Dedifferentiated amniotic fluid mesenchymal stem cell (primary cell): ENCODE measurements around the gene GNB1L.
"Not testable (repeated sequence)": the region's sequence is repeated elsewhere in the genome, so short reads cannot be mapped to it uniquely, and the experiment has no call there.

ENCODE experiments used
- DNase-seq: peaks from one replicate; pipeline ENCODE4 v3.0.0-alpha.2; 2016; ENCODE audit errors: extremely low spot score

Gene GNB1L

DNA sequence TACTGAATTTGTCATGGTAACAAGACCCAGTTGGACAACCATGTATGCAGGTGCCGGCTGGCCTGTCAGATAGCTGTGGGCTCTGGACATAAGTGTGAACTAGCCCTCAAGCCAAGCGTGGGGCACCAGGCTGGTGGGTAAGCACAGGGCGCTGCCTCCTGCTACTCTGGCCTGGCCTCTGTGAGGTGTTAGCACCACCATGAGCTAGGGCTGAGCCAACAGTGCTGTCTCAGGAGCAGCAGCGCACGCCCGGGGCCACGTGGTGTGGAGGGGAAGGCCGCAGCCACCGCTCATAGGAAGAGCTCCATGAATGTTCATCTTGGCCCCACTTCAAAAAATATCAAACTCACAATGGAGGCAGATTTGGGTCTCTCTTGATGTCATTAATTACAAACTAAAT lies 35.3 kb upstream of the GNB1L start:
- DNase-seq: no peak

GRCh38 chr22:19888131-19888746 lies 33.6 kb upstream of the GNB1L start:
- no peak for DNase-seq

DNA sequence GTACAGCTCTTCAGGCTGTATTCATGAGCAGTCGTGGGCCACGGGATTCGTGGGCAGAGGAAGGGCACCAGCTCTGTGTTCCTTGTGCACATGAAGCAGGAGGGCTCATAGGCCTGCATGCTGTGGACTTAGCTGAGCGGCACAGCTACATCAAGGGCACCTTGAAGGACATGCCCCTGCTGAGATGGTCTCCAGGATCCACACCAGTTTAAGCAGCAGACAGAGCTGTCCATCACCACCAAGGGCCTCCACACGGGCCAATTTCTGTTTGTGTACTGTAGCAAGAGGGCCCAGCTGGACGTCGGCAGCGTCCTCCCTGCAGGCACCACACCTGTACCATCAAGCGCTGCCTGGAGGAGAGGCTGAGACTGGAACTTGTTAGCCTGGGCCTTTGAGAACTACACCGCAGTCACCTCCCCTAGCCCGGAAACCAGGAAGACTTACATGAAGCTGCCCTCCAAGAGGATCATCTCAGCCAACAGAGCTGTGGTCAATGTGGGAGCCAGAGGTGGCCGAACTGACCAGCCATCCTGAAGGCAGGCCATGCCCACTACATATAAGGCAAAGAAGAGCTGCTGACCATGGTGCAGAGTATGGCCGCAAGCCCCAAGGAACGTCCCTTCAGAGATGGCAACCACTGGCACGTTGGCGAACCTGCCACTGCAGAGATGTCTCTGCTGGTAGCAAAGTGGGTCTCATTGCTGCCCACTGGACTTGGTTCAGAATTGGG lies 32.7 kb upstream of the GNB1L start:
- no peak for DNase-seq

GRCh38 chr22:19886605-19887255 lies 32.1 kb upstream of the GNB1L start:
- DNase-seq: no peak

DNA sequence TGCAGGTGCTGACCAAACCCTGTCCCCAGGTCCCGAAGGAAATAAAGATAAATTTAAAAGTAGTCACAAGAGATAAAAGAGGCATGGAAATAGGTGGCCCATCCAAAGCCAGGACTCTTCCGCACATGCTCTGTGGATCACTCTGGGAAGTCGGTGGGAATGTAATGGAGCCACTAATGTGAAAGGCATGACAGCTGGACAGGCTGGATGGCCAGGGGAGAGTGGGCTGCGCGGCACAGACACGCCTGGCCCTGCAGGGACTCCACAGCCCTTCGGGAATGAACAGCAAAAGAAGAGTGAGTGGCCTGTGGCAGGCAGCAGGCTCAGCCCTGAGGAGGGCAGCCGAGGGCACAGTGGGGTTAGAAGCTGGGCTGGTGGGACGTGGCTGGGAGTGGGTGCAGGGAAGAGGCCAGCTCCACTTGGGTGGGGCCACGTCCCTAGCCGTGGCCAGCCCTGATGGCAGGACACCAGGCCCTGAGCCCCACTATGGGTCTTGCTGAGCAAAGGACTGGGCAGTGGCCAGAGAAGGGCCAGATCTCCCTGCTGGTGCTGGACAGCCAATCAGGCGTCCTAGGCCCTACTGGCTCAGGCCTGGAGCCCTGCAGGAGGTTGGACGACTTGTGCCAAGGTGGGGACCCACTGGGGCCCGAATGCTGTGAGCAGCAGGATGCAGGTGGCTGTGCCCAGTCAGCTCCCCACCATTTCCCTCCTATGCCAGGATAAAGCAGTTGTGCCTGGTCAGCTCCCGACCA lies 31.3 kb upstream of the GNB1L start:
- DNase-seq: no peak

- DNase-seq: no peak
These were observed 30.5 kb upstream of the GNB1L start for GRCh38 chr22:19884954-19885751.

GRCh38 chr22:19884161-19884953 lies 29.7 kb upstream of the GNB1L start:
- no peak for DNase-seq

GRCh38 chr22:19883446-19883845 lies 28.8 kb upstream of the GNB1L start:
- DNase-seq: not testable (repeated sequence)

DNA sequence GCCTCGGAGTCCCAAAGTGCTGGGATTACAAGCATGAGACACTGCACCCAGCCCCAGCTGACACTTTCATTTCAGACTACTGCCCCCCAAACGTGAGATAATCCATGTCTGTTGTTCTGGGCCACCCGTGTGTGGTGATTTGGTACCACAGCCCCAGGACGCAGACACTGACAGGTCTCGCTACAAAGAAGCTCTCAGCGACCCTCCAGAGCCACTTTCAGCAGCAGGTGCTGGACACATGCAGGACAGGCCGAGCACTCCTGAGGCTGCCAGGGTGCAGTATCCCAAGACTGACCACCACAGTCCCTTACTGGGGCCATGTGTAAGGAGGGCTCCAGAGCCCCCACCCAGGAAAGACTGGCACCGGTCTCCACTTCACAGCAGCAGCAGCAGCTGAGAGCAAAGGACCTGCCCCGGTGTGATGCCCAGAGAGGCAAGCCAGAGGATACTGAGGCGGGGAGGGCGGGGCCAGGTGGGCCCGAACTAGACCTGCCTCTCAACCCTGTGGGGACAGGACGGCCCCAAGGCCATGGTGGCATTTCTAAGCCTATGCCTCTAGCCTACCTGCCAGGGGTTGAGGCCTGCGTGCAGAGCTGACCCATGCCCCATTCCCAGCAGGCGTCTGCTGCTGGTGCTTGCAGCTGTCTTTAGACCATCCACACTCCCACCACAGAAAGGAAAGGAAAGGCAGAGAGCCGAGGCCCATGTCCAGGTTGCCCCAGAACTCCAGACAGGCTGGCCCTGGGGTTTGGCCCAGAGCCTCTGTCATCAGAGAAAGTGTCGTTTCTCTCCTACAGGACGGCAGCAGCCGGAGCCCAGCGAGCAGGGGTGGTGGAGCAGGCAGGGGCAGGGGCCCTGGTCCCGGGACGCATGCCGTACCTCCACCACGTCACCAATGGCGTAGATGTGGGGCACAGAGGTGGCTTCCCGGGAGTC lies 28.0 kb upstream of the GNB1L start:
- DNase-seq: no peak

- peak; percentile 94 for DNase-seq
These were observed 26.3 kb upstream of the GNB1L start for GRCh38 chr22:19880786-19881569.

DNA sequence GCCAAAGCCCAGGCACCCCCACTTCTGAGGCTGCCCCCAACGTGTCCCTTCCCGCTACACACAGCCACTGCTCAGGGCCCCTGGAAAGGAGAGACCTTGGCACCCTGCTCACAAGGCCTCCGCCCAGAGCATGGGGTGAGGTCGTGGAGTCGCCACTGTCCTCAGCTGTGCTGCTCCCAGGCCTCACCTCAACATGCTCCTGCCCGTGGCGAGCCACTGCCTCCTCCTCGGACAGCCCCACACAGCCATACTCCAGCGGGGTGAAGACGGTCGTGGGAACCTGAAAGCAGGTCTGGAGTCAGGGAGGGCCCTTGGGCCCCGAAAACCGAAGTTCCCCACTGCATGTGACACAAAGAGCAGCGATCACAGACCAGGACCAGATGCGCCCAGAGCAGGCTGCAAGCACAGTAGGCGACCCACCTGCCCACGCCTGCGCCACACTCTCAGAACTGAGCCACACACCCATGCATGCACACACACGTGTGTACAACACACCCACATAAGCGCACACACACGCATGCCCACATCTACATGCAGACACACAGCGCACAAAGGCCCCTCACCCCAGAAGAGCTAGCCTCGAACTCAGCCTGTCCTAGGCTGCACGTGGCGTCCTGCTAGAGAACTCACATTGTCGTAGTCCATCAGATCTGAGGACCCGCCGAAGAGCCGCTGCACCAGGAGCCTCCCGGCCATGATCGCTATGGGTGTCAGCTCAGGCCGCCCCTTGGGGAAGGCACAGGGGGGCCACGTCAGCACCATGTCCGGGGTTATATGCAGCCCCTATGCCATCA lies 25.5 kb upstream of the GNB1L start:
- no peak for DNase-seq

DNA sequence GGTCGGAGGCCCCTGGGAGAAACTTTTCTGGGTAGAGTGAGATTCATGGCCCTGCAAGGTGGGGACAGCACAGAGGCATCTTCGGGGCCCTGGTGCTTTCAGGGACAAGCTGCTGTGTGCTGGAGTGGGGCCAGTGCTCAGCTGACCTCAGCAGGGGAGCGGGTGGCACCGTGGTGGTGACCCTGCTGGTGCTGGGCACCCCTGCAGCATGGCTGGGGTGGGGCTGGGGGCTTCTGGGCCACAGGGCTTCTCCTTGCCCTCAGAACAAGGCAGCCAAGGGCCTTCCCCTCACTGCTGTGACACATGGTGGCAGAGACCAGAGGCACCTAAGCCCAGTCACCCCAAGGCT lies 24.9 kb upstream of the GNB1L start:
- DNase-seq: no peak

GRCh38 chr22:19879246-19879570 lies 24.5 kb upstream of the GNB1L start:
- DNase-seq: no peak

GRCh38 chr22:19878461-19879245 lies 24.0 kb upstream of the GNB1L start:
- peak; percentile 20 for DNase-seq

GRCh38 chr22:19877626-19878339 lies 23.1 kb upstream of the GNB1L start:
- peak; percentile 60 for DNase-seq

DNA sequence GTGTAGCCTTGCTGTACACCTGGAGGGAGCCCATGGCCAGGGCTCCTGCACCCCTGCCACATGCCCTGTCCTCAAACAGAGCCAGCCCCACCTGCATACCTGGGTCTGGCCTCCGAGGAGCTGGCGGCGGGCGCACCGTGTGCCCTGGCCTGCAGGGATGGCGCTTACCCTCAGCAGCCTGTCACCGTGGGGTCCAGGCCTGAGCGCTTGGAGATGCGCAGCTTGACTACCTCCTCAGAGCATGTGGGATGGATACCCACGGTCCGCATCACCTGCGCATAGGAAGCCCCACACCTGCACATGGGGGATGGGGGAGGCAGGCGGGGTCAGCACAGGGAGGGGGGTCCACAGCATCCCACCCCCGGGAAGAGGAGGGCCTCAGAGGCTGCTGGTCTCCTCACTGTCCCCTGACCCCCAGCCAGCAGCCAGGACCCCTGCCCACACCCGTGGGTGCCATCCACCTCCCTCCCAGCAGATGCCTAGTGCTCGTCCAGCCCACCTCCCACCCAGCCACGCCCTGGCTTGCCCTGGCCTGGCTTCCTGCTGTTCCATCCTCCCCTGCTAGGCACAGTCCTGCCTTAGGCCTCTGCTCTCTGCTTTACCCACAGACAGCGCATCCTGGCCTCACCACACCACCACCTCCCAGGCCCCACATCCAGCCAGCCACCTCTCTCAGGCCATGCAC lies 22.4 kb upstream of the GNB1L start:
- no peak for DNase-seq
